Mesendoderm (in vitro differentiated cells): Measurements from ENCODE around the gene ATP11C.

ENCODE experiments used
- DNase-seq: peaks from one replicate; pipeline ENCODE4 v3.0.0; 2013
- H2AK5ac ChIP-seq: 2 replicates; pipeline ENCODE4 v1.6.1; 2013; ENCODE audit warnings: low read length, inconsistent platforms
- H2BK120ac ChIP-seq: 2 replicates; pipeline ENCODE4 v1.6.1; 2013; ENCODE audit warnings: low read depth, mild to moderate bottlenecking, low read length, moderate library complexity, mixed read lengths
- H2BK15ac ChIP-seq: replicated peaks from 2 replicates; pipeline ENCODE4 v1.6.1; 2013; ENCODE audit warnings: low read depth, mild to moderate bottlenecking, moderate library complexity
- H2BK5ac ChIP-seq: 2 replicates; pipeline ENCODE4 v1.6.1; 2013; ENCODE audit warnings: low read length, inconsistent platforms
- H3K18ac ChIP-seq: 2 replicates; pipeline ENCODE4 v1.6.1; 2013; ENCODE audit warnings: mild to moderate bottlenecking, low read length, mixed read lengths
- H3K23ac ChIP-seq: one replicate; pipeline ENCODE4 v1.6.1; 2013; ENCODE audit warnings: low read length
- H3K27ac ChIP-seq: 2 replicates; pipeline ENCODE4 v1.5.1; 2013; ENCODE audit warnings: low read depth, mild to moderate bottlenecking, inconsistent platforms, low read length, moderate library complexity
- H3K27me3 ChIP-seq: 2 replicates; pipeline ENCODE4 v1.6.1; 2013; ENCODE audit warnings: low read length, control low read depth, mild to moderate bottlenecking, inconsistent platforms; ENCODE audit not compliant: insufficient read depth, poor library complexity
- H3K36me3 ChIP-seq: 2 replicates; pipeline ENCODE4 v1.6.1; 2013; ENCODE audit warnings: low read length, inconsistent platforms; ENCODE audit not compliant: control insufficient read depth, insufficient read depth
- H3K4ac ChIP-seq: one replicate; pipeline ENCODE4 v1.6.1; 2013; ENCODE audit warnings: low read depth, mild to moderate bottlenecking, low read length, moderate library complexity
- H3K4me1 ChIP-seq: 2 replicates; pipeline ENCODE4 v1.6.1; 2013; ENCODE audit warnings: low read depth, low read length, inconsistent platforms; ENCODE audit not compliant: control insufficient read depth
- H3K4me2 ChIP-seq: 2 replicates; pipeline ENCODE4 v1.6.1; 2013; ENCODE audit warnings: low read length
- H3K4me3 ChIP-seq: 2 replicates; pipeline ENCODE4 v1.5.1; 2013; ENCODE audit warnings: mild to moderate bottlenecking, low read length
- H3K56ac ChIP-seq: one replicate; pipeline ENCODE4 v1.6.1; 2013; ENCODE audit warnings: low read length
- H3K79me1 ChIP-seq: 2 replicates; pipeline ENCODE4 v1.6.1; 2013; ENCODE audit warnings: low read length, inconsistent platforms
- H3K79me2 ChIP-seq: 2 replicates; pipeline ENCODE4 v1.6.1; 2013; ENCODE audit warnings: mild to moderate bottlenecking, low read length; ENCODE audit not compliant: control insufficient read depth, insufficient read depth
- H3K9ac ChIP-seq: 2 replicates; pipeline ENCODE4 v1.6.1; 2013; ENCODE audit warnings: low read length, inconsistent platforms
- H4K5ac ChIP-seq: one replicate; pipeline ENCODE4 v1.6.1; 2013; ENCODE audit warnings: low read length
- H4K8ac ChIP-seq: one replicate; pipeline ENCODE4 v1.6.1; 2013; ENCODE audit warnings: low read depth, mild to moderate bottlenecking, control low read depth, low read length, moderate library complexity
- WGBS: extraction: QIAGEN DNeasy Blood & Tissue Kit; methylation state at CpG from one replicate; pipeline ENCODE4 v1.1.7; 2013; ENCODE audit warnings: low lambda C conversion rate, missing lambda C conversion rate; ENCODE audit not compliant: insufficient coverage; ENCODE audit errors: extremely low coverage; 5-methylcytosine and 5-hydroxymethylcytosine counted together

ATP11C gene

GRCh38 chrX:139826065-139827044 is 106.5 kb downstream of the ATP11C start:
- Histone ChIP-seq H4K5ac (no peak overlapping the region), H3K23ac (no peak overlapping the region), H2AK5ac (no peak overlapping the region), H3K18ac (no peak overlapping the region), H3K4ac (no peak overlapping the region), H2BK5ac (no peak overlapping the region), H2BK120ac (no peak overlapping the region), H3K79me2 (no peaks in the 10 kb centered on the region), H3K27ac (no peak overlapping the region), H3K4me1 (no peaks in the 10 kb centered on the region), H3K4me3 (no peak overlapping the region), H4K8ac (no peak overlapping the region), H3K27me3 (no peaks in the 10 kb centered on the region), H2BK15ac (no peak overlapping the region), H3K4me2 (no peak overlapping the region), H3K36me3 (no peaks in the 10 kb centered on the region), H3K56ac (no peak overlapping the region), H3K79me1 (no peaks in the 10 kb centered on the region), H3K9ac (no peak overlapping the region)
- no peak for DNase-seq
- no CpG with 5 or more reads among the region's 8 CpGs for WGBS

DNA sequence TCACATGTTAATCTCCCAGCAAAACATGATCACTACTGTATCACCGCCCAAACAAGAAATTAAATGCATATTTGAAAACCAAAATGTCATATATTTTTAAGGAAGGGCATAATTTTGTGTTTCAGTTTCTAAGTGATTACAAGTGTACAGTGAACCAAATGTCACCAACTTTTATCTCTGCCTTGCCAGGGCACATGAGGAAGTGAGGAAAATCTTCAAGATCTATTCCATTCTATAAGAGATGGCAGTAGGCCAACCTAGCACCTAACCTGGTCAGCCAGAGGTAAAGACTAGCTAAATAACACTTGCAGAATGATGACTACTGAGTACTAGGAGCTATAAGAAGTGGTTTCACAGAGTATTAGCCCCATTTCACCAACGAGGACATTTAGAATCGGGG is 107.2 kb downstream of the ATP11C start:
- Histone ChIP-seq H3K4ac (no peak overlapping the region), H2AK5ac (no peak overlapping the region), H3K56ac (no peak overlapping the region), H3K4me3 (no peak overlapping the region), H3K79me1 (no peaks in the 10 kb centered on the region), H3K4me1 (no peaks in the 10 kb centered on the region), H3K4me2 (no peak overlapping the region), H3K18ac (no peak overlapping the region), H4K8ac (no peak overlapping the region), H3K79me2 (no peaks in the 10 kb centered on the region), H2BK120ac (no peak overlapping the region), H2BK15ac (no peak overlapping the region), H3K27me3 (no peaks in the 10 kb centered on the region), H3K27ac (no peak overlapping the region), H3K36me3 (no peaks in the 10 kb centered on the region), H3K23ac (no peak overlapping the region), H3K9ac (no peak overlapping the region), H4K5ac (no peak overlapping the region), H2BK5ac (no peak overlapping the region)
- no peak for DNase-seq
- no CpG with 5 or more reads among the region's 3 CpGs for WGBS

GRCh38 chrX:139823806-139824205 is 109.0 kb downstream of the ATP11C start:
- Histone ChIP-seq H3K36me3 (no peaks in the 10 kb centered on the region), H3K56ac (no peak overlapping the region)
- DNase-seq = no peak

GRCh38 chrX:139820358-139820984 is 112.4 kb downstream of the ATP11C start:
- Histone ChIP-seq H3K79me1 (no peaks in the 10 kb centered on the region), H3K4ac (no peak overlapping the region), H3K27me3 (no peaks in the 10 kb centered on the region), H4K5ac (no peak overlapping the region), H2AK5ac (no peak overlapping the region), H3K23ac (no peak overlapping the region), H2BK5ac (no peak overlapping the region), H4K8ac (no peak overlapping the region), H3K4me2 (no peak overlapping the region), H3K9ac (no peak overlapping the region), H3K79me2 (no peaks in the 10 kb centered on the region), H3K27ac (no peak overlapping the region), H2BK15ac (no peak overlapping the region), H3K4me1 (no peaks in the 10 kb centered on the region), H3K56ac (no peak overlapping the region), H3K4me3 (no peak overlapping the region), H3K36me3 (no peaks in the 10 kb centered on the region), H3K18ac (no peak overlapping the region), H2BK120ac (no peak overlapping the region)
- no CpG with 5 or more reads among the region's 7 CpGs for WGBS
- no peak for DNase-seq

More at GRCh38 chrX:139823806-139824205, 109.0 kb downstream of the ATP11C start:
- Histone ChIP-seq H3K79me1 (no peaks in the 10 kb centered on the region), H3K4me3 (no peak overlapping the region), H3K4me1 (no peaks in the 10 kb centered on the region), H2BK120ac (no peak overlapping the region), H3K27me3 (no peaks in the 10 kb centered on the region), H2BK15ac (no peak overlapping the region), H4K8ac (no peak overlapping the region), H2AK5ac (no peak overlapping the region), H3K23ac (no peak overlapping the region), H3K9ac (no peak overlapping the region), H3K4me2 (no peak overlapping the region), H3K27ac (no peak overlapping the region), H3K18ac (no peak overlapping the region), H3K4ac (no peak overlapping the region), H4K5ac (no peak overlapping the region), H2BK5ac (no peak overlapping the region), H3K79me2 (no peaks in the 10 kb centered on the region)
- no CpG with 5 or more reads among the region's 6 CpGs for WGBS

- no CpG with 5 or more reads among the region's 2 CpGs for WGBS
- no peak overlapping the region for H2BK15ac ChIP-seq
- no peak for DNase-seq
- no peaks in the 10 kb centered on the region for H3K36me3 ChIP-seq
- H3K56ac ChIP-seq = no peak overlapping the region
- no peak overlapping the region for H3K27ac ChIP-seq
- no peaks in the 10 kb centered on the region for H3K27me3 ChIP-seq
- no peak overlapping the region for H4K8ac ChIP-seq
- no peak overlapping the region for H3K4me2 ChIP-seq
- H3K18ac ChIP-seq = no peak overlapping the region
- no peak overlapping the region for H3K4ac ChIP-seq
- H3K79me2 ChIP-seq = no peaks in the 10 kb centered on the region
- no peaks in the 10 kb centered on the region for H3K79me1 ChIP-seq
- H3K23ac ChIP-seq = no peak overlapping the region
- no peak overlapping the region for H2BK120ac ChIP-seq
- H2AK5ac ChIP-seq = no peak overlapping the region
- H3K4me1 ChIP-seq = no peaks in the 10 kb centered on the region
- no peak overlapping the region for H2BK5ac ChIP-seq
- no peak overlapping the region for H4K5ac ChIP-seq
- H3K4me3 ChIP-seq = no peak overlapping the region
- H3K9ac ChIP-seq = no peak overlapping the region
These were observed 116.6 kb downstream of the ATP11C start for GRCh38 chrX:139816204-139816603.
